ENCODE results near the gene GRAMD1A. TPM values are rescaled to one million over a fixed set of nuclear protein-coding genes. Genes with fewer than 3 reads are reported as not detected.
A peak's percentile ranks its signal among the peaks of the same experiment; 100 is the strongest.

Gene GRAMD1A
- total and polyA plus RNA-seq, 9 of the 15 experiments (the other 6 are each of a cell fraction or from before 2014, with no cell fraction given), result 1.4 to 63.8 (median 38.5) TPM

DNA sequence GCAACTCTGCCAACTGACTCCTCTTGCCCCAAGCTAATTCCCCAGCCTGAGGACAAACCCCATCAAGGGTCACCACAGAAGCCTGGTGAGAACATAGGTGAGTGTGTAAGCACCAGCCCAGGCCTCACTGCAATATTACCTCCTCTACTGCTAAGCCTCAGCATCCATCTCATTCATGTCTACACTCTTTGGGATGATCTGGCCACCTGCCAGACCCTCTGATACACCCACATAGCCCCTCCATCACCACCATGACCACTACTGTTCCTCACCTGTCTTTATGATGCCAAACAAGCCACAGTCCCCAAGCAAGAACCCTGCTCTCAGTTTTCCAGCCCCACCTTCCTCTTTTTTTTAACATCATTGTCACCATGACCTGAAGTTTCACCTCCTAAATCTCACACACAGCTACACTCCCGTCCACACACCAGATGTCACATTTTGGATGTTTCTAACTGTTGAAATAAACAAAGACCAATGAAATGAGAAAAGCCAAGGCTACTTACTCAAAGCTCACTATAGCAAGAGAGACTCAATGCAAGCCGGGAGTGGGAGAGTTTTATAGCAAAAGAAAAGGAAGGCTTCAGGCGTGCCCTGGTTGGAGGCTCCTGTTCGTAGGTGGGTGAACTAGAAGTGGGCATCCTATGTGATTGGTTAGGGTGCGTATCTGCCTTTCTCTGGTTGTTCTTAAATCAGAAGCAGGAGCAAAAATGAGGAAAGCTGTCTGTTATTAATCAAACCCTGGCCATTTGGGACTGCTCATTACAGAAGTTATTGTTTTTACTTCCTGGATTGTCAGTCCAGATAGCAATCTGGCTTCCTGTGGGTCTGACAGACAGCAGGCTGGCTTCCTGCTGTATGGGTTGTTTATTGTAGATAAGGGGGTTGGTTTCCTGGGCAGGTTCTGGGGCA lies 38.1 kb upstream of the GRAMD1A start (continued):
- no peak for TF ChIP-seq ZNF24 (IDR thresholded peaks at IDR 0.05)
- TF ChIP-seq, protein P1, sequence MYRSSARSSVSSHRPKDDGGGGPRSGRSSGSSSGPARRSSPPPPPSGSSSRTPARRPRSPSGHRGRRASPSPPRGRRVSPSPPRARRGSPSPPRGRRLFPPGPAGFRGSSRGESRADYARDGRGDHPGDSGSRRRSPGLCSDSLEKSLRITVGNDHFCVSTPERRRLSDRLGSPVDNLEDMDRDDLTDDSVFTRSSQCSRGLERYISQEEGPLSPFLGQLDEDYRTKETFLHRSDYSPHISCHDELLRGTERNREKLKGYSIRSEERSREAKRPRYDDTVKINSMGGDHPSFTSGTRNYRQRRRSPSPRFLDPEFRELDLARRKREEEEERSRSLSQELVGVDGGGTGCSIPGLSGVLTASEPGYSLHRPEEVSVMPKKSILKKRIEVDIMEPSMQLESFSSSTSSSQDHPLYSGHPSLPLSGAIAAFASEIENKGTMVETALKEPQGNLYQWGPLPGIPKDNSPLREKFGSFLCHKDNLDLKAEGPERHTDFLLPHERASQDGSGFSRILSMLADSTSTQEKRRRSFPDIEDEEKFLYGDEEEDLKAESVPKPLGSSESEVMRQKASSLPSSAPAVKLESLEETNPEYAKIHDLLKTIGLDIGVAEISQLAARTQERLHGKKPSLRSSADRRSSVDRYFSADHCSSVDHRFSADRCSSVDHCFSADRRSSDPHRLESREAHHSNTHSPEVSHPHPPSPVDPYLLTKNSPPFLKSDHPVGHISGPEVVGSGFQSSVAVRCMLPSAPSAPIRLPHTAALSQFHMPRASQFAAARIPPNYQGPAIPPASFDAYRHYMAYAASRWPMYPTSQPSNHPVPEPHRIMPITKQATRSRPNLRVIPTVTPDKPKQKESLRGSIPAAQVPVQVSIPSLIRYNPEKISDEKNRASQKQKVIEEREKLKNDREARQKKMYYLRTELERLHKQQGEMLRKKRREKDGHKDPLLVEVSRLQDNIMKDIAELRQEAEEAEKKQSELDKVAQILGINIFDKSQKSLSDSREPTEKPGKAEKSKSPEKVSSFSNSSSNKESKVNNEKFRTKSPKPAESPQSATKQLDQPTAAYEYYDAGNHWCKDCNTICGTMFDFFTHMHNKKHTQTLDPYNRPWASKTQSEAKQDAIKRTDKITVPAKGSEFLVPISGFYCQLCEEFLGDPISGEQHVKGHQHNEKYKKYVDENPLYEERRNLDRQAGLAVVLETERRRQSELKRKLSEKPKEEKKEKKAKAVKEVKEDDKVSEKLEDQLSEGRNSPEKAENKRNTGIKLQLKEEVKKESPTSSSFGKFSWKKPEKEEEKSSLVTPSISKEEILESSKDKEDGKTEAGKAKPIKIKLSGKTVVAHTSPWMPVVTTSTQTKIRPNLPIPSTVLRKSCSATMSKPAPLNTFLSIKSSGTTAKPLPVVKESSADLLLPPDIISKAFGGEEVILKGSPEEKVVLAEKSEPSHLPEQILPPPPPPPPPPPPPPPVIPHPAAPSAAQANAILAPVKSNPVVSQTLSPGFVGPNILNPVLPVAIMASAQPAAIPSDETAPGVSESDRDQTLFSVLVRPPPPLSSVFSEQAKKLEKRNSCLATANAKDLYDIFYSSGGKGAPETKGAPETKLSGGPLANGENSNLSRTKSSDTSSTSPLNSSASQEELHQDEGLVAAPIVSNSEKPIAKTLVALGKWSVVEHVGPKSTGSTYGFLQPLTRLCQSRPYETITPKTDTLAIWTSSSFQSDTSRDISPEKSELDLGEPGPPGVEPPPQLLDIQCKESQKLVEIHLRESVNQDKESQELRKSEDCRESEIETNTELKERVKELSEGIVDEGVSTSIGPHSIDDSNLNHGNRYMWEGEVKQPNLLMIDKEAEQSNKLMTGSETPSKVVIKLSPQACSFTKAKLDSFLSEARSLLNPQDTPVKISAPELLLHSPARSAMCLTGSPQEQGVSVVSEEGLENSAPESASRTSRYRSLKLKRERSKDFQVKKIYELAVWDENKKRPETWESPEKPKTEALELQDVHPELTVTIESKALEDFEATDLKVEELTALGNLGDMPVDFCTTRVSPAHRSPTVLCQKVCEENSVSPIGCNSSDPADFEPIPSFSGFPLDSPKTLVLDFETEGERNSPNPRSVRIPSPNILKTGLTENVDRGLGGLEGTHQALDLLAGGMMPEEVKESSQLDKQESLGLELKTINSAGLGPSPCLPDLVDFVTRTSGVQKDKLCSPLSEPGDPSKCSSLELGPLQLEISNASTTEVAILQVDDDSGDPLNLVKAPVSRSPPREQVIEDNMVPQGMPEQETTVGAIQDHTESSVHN (IDR thresholded peaks at IDR 0.05; ENCODE audit: borderline replicate concordance in 1 of 2, low read depth in 1 of 2), result no peak
- 0 out of 2 replicates have a peak, but pooled peaks have one; percentile 16 for TF ChIP-seq SPI1 (IDR thresholded peaks at IDR 0.05; ENCODE audit: borderline replicate concordance, low read depth, low read length)
- TF ChIP-seq, protein P2, sequence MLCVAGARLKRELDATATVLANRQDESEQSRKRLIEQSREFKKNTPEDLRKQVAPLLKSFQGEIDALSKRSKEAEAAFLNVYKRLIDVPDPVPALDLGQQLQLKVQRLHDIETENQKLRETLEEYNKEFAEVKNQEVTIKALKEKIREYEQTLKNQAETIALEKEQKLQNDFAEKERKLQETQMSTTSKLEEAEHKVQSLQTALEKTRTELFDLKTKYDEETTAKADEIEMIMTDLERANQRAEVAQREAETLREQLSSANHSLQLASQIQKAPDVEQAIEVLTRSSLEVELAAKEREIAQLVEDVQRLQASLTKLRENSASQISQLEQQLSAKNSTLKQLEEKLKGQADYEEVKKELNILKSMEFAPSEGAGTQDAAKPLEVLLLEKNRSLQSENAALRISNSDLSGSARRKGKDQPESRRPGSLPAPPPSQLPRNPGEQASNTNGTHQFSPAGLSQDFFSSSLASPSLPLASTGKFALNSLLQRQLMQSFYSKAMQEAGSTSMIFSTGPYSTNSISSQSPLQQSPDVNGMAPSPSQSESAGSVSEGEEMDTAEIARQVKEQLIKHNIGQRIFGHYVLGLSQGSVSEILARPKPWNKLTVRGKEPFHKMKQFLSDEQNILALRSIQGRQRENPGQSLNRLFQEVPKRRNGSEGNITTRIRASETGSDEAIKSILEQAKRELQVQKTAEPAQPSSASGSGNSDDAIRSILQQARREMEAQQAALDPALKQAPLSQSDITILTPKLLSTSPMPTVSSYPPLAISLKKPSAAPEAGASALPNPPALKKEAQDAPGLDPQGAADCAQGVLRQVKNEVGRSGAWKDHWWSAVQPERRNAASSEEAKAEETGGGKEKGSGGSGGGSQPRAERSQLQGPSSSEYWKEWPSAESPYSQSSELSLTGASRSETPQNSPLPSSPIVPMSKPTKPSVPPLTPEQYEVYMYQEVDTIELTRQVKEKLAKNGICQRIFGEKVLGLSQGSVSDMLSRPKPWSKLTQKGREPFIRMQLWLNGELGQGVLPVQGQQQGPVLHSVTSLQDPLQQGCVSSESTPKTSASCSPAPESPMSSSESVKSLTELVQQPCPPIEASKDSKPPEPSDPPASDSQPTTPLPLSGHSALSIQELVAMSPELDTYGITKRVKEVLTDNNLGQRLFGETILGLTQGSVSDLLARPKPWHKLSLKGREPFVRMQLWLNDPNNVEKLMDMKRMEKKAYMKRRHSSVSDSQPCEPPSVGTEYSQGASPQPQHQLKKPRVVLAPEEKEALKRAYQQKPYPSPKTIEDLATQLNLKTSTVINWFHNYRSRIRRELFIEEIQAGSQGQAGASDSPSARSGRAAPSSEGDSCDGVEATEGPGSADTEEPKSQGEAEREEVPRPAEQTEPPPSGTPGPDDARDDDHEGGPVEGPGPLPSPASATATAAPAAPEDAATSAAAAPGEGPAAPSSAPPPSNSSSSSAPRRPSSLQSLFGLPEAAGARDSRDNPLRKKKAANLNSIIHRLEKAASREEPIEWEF (CRISPR knock-in tag; IDR thresholded peaks at IDR 0.05), result no peak
- peak; percentile 85 for TF ChIP-seq ELF1 (tag; IDR thresholded peaks at IDR 0.05)
- TF ChIP-seq ETV6 (IDR thresholded peaks at IDR 0.05; ENCODE audit: borderline replicate concordance in 1 of 2, low read depth in 2 of 2, low read length in 1 of 2), result peak; percentile 97
- no peak for TF ChIP-seq ETV6 (CRISPR knock-in tag; IDR thresholded peaks at IDR 0.05; ENCODE audit: borderline replicate concordance)
- no peak for TF ChIP-seq FOXJ3 (CRISPR knock-in tag; IDR thresholded peaks at IDR 0.05)
- TF ChIP-seq NFE2L1 (tag; IDR thresholded peaks at IDR 0.05; ENCODE audit: borderline replicate concordance, low read depth), result no peak
- no peak for TF ChIP-seq NFATC3 (IDR thresholded peaks at IDR 0.05)
- no peak for TF ChIP-seq PYGO2 (tag; IDR thresholded peaks at IDR 0.05)
